GM18498 (cell line): ENCODE results near the gene PEX14.

Experiments used
- ATAC-seq: cut with Tn5 transposase; IDR thresholded peaks from one replicate; pipeline ENCODE4 v1.9.1; 2021; ENCODE audit warnings: mild to moderate bottlenecking, moderate library complexity; ENCODE audit not compliant: unreplicated experiment

The PEX14 gene

GRCh38 chr1:10538646-10539355 is 64.1 kb downstream of the PEX14 start:
- ATAC-seq, result no peak

DNA sequence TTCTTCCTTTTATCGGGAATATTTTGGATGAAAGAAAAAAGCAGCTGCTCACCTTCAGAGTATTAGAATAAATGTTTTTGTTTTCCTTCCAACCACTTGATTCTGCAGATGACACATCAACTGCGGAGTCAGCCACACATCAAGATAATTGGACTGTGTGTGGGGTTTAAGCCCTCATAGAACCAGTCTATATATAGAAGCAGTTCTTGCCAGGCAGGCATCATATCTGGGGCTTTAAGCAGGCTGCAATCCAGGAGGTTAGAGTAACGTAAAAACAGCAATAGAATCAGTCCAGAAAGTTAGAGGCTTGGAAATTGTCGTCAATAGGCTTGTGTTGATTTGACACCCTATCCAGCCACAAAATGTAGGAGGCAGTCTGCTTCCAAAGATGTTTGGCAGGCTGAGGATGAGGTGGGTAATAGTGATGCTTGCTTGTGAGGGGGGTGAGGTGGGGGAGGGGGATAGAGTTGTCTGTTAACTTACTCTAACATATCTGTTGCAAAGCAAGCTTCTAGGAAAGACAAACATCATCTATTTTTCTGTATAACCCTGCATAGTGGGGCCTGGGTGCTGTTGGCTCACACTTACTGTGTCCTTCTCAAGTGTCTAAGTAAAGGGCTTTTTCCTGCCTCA is 64.8 kb downstream of the PEX14 start:
- ATAC-seq, result no peak

DNA sequence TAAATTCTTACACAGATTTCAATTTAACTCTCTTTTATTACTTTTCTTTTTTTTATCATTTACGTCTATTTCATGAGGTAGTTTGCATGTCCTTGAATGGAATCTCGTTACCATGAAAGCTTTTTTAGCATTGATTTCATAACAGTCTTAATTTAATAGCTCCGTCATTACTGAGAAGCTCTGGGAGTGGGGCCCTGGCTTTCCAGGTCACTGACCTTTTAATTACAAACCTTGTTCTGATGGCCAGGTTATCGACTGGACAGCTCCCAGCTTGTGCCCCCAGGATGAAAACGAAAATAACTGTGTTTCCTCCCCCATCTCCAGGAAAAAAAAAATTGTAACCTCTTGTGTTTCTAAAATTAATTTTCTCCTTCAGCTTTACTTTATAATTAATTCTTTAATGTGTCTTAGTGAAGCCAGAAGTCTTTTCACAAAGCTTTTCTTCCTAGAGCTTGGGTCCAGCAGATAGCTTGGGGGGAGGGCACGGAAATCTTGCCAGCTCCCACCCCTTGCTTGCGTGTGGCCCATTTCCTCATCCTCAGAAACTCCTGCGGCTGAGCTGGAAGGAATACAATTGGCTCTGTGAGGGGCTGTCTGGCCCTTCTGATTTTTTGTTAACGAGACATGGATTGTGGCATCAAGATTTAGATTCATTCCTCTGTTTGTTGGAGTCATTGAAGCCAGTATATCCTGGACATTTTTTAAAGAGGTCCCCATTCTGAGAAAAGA is 65.7 kb downstream of the PEX14 start:
- no peak for ATAC-seq

- no peak for ATAC-seq
Observed at GRCh38 chr1:10541286-10541685, 66.5 kb downstream of the PEX14 start.

- ATAC-seq, result no peak
Observed at GRCh38 chr1:10544239-10544638, 69.5 kb downstream of the PEX14 start.

GRCh38 chr1:10546896-10547295 is 72.1 kb downstream of the PEX14 start:
- ATAC-seq, result no peak

DNA sequence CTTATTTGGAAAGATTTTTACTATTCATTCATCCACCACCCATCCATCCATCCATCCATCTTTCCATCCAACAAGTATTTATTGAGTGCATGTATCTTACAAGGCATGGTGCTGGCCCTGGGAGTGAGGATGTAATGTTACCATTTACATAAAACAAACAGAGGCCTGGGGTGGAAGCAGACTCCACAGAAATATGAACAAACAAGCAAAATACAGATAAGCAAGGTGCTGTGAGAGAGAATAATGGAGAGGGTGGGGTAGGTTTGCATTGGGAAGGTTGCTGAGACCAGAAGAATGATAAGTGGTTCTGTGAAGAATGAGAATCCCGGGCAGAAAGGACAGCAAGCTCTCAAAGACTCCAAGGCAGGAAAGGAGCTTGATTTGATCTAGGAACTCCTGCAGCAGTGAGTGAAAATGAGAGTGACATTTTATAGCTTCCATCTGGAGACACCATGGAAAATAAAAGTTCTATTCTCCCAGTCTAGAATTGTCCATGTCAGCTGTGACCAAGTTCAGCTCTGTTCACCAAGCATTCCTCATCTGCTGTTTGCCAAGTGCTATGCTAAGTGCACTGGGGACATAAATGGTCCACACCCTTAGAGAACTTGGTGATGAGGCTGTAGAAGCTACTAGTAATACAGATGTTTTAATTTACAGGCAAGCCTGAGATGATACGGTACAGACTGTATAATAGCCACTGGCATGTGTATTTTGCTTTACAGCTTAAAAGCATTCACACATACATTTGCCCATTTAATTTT is 75.3 kb downstream of the PEX14 start:
- no peak for ATAC-seq

DNA sequence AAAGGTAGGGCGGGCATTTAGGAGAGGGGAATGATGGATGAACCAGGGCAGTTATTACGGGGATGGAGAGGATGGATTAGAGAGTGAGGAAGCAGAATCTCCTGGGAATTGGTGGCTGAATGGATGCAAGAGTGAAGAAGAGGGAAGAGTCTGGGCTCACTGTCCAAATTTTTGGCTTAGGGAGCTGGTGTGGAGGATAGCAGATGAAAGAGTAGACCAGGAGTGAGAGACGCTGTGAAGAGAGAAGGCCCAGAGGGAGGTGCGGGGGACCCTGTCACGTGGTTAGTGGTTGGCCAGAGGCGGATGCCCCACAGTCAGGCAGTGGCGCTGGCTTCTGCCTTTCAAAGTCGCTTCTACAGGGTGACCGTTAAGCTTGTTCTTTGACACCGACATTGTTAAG is 78.4 kb downstream of the PEX14 start:
- no peak for ATAC-seq

DNA sequence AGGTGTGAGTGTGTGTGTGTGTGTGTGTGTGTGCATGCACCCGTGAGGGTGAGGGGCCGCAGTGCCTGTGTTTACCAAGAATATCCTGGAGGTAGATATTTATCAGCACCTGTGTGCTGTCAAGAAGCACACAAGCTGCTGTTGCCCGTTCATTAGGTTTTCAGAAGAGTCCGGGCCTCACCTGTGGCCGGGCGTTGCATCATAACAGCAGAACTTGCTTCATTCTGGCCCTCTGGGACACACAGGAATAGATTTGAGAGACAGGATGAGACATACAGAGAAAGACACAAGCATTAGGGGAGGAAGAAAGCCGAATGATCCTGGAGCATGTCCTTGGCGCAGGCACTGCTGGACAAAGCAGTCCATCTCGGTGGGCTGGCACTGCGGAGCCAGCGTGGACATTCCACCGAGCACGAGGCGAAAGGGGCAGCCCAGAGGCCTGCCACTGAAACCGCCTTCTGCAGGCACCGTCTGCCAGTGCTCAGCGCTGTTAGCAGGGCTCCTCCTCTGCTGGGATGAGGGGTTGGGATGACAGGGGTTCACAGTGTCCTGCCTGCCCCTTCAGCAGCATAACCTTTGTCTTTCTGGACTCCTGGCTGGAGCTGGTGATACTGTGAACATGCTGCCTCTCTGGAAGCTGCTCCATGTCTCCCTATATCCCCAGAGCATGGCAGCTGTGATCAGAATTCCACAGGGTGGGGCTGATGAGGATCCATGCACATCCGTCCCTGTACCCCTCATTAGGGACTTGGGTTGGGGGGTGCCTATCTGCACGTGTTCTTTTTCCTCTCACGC is 81.1 kb downstream of the PEX14 start:
- ATAC-seq, result no peak

DNA sequence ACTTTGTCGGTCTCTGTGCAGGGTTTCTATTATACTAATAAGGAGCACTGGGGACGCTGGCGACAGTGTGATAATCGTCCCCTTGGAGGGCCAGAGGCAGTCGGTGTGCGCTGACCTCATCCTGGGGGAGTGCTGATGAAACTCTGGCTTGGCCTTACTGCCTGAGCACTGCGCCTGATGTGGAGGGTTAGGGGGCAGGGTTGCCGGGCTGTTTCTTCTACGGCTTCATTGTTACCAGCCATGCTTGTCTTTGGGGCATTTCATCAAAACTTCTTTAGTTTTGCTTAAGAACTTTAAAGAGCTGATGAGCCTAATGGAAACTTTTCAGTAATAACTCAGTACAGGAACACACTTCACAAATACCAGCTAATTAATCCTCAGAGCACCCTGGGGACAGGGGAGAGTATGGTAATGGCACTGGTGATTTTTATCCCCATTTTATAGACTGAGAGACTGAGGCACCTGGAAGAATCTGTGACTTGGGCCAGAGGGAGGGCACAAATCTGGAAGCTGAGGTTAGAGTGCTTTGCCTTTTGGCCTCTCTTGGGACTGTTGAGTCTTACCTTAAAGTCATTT is 81.8 kb downstream of the PEX14 start:
- ATAC-seq, result no peak

- no peak for ATAC-seq
Observed at GRCh38 chr1:10557714-10558113, 83.0 kb downstream of the PEX14 start.

GRCh38 chr1:10559386-10559785 is 84.6 kb downstream of the PEX14 start:
- no peak for ATAC-seq

GRCh38 chr1:10561497-10561896 is 86.7 kb downstream of the PEX14 start:
- no peak for ATAC-seq

GRCh38 chr1:10561955-10562354 is 87.2 kb downstream of the PEX14 start:
- ATAC-seq, result no peak

GRCh38 chr1:10564063-10564462 is 89.3 kb downstream of the PEX14 start:
- no peak for ATAC-seq

DNA sequence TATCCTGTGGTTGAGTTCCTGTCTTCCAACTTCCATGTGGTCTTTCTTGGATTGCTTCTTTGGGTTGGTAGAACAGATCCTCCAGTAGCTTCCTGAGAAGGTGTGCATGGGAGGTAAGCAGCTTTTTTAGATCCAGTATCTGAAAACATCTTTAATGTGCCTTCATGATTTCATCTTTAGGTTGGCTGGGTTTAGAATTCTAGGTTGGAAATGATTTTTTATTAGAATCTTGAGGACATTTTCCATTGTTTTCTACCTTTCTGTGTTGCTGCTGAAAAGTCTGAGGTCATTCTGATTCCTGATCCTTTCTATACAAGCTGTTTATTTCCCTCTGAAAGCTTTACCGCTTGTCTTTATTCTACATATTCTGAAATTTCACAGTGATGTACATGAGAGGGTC is 94.8 kb downstream of the PEX14 start:
- no peak for ATAC-seq

- no peak for ATAC-seq
Observed at GRCh38 chr1:10575616-10576015, 100.9 kb downstream of the PEX14 start.

DNA sequence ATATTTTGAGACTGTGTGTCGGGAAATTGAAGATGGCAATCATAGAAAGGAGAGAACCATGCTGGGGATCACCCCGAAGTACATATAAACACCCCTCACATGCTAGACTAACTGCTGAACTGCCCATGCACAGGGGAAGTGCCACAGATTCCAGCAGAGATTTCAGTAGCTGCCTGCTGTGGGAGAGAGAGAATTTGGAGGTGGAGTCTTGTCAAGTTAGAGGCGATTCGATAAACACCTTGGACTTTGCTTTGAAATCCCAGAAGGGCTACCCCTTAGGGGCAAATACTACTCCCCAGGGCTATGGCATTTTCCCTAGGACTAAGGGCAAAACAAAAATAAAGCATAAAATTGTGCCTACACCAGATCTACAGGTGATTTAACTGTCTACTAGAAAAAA is 103.3 kb downstream of the PEX14 start:
- no peak for ATAC-seq

GRCh38 chr1:10583641-10584040 is 108.9 kb downstream of the PEX14 start:
- ATAC-seq, result no peak

DNA sequence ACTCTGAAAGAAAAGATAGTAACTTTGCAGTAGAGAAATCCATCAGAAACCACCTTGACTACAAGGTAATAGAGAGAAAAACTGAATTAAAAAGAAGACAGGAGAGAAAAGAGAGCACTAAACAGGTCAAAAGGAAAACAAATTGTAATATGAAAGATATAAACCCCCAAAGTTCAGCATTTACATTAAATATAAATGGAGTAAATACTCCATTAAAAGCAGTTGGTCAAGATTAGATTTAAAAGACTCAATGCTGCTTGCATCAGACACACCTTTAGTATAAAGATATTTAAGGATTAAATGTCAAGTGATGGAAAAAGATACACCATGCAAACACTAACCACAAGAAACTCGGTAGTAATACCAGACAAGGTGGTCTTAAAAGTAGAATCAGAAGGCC is 110.5 kb downstream of the PEX14 start:
- no peak for ATAC-seq
